GM12878 (cell line): ENCODE measurements around the gene CYSRT1. TPM values are rescaled to one million over a fixed set of nuclear protein-coding genes. Genes with fewer than 3 reads are reported as not detected.

Source experiments
- CBX5 ChIP-seq: sonication (generic); IDR thresholded peaks from 2 replicates; pipeline ENCODE4 v1.6.1; 2016; ENCODE audit warnings: low read depth, moderate library complexity, mild to moderate bottlenecking, inconsistent platforms
- CHD2 ChIP-seq: IDR thresholded peaks from 2 replicates; pipeline ENCODE4 v1.6.1; 2011; ENCODE audit warnings: low read depth, low read length, improper control_type of control experiment, borderline replicate concordance
- DPF2 ChIP-seq: fragments of 450-650 bp; IDR thresholded peaks from 2 replicates; pipeline ENCODE4 v1.6.1; 2017; ENCODE audit warnings: mild to moderate bottlenecking
- MEF2B ChIP-seq: fragments of 450-650 bp; IDR thresholded peaks from 2 replicates; pipeline ENCODE4 v1.6.1; 2018; ENCODE audit warnings: mild to moderate bottlenecking, moderate library complexity; ENCODE audit not compliant: partially characterized antibody, poor library complexity, severe bottlenecking
- NBN ChIP-seq: fragments of 450-650 bp; IDR thresholded peaks from 2 replicates; pipeline ENCODE4 v1.6.1; 2016
- NR2F1 ChIP-seq: fragments of 450-650 bp; conservative IDR thresholded peaks from 2 replicates; pipeline ENCODE4 v1.6.1; 2017; ENCODE audit warnings: mild to moderate bottlenecking
- PML ChIP-seq: IDR thresholded peaks from 2 replicates; pipeline ENCODE4 v1.6.1; 2012; ENCODE audit warnings: low read length, inconsistent platforms
- RUNX3 ChIP-seq: IDR thresholded peaks from 2 replicates; pipeline ENCODE4 v1.6.1; 2012; ENCODE audit warnings: low read length, inconsistent platforms
- SP1 ChIP-seq: IDR thresholded peaks from one replicate; pipeline ENCODE4 v1.6.1; 2011; ENCODE audit warnings: low read depth, low read length
- SPI1 ChIP-seq: IDR thresholded peaks from 2 replicates; pipeline ENCODE4 v1.6.1; 2011; ENCODE audit warnings: low read depth, mild to moderate bottlenecking, low read length, moderate library complexity, borderline replicate concordance; ENCODE audit not compliant: insufficient read depth
- STAT3 ChIP-seq: IDR thresholded peaks from 2 replicates; pipeline ENCODE4 v1.6.1; 2011; ENCODE audit warnings: low read depth, low read length, improper control_type of control experiment
- polyA plus RNA-seq, 11 experiments: library from polyadenylated mRNA; depleted of rRNA in 4 of 11; unstranded in 6 of 11; stranded (reverse) in 5 of 11; fragments of >200 nt; fragmentation: Nextera tagmentation in 4 of 11; fragmentation: Illumina TruSeq in 1 of 11; extraction: Ambion mirVana in 4 of 11; extraction: Trizol in 1 of 11; gene quantifications; 1 replicate in 1 of 11; 2 replicates in 10 of 11; pipeline versions ENCODE4 v1.2.1 to v1.2.3, GENCODE V29; 2011 to 2016; ENCODE audit warnings: inconsistent platforms in 2 of 11, missing spikeins in 2 of 11, low read depth in 1 of 11
- total RNA-seq, 4 experiments: library from RNA; depleted of rRNA in 3 of 4; stranded (reverse); fragments of >200 nt in 3 of 4; fragmentation: Illumina TruSeq in 1 of 4; extraction: Trizol in 1 of 4; gene quantifications; 2 replicates each; pipeline versions ENCODE4 v1.2.1 to v1.2.3, GENCODE V29; 2013 to 2021
- TF ChIP-seq, protein P1 (sequence below): IDR thresholded peaks from 2 replicates; pipeline ENCODE4 v1.6.1; 2012; ENCODE audit warnings: low read depth, low read length, improper control_type of control experiment

The CYSRT1 gene
- total and polyA plus RNA-seq, 10 of the 15 experiments (the other 5 are each of a cell fraction or from before 2014, with no cell fraction given) = 0.24 to 3.6 (median 0.97) TPM; not detected in 1

DNA sequence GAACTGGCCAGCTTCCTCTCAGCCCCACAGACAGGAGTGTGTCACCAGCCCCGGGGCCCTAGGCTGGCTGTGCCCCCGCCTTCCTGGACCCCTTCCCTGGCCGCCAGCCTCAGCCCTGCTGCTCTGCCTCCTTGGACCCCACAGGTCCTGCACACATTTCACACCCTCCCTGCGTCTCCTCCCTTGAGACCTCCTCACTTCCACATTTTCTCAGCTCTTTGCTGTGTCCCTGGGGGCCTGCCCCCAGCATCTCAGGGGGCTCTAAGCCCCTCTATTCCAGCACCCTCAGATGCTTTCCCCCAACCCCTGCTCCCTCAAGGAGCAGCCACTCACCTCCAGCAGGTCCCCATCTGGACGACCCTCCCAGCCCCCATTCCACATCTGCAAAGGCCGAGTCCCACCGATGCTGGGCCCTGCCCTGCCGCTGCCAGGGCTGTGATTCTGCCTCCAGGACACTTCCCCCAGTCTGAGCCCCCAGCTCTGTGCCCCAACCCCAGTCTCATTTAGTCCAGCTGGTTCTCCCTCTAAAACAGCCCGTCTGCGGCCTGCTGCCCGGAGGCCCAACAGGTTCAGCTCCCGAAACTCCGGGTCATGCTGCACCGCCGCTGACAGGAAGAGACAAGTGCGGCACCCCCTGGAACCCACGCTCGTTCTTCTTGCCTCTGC is 9.9 kb downstream of the CYSRT1 start (continued):
- TF ChIP-seq NBN (no peak), PML (no peak), CBX5 (no peak), SPI1 (peak; percentile 60; the same call in 1 of the 2 replicates), NR2F1 (peak; percentile 39; the same call in 1 of the 2 replicates), MEF2B (peak; percentile 89), STAT3 (no peak), SP1 (no peak), RUNX3 (no peak), CHD2 (no peak), DPF2 (0 out of 2 replicates have a peak, but pooled peaks have one; percentile 32)
- TF ChIP-seq, protein P1, sequence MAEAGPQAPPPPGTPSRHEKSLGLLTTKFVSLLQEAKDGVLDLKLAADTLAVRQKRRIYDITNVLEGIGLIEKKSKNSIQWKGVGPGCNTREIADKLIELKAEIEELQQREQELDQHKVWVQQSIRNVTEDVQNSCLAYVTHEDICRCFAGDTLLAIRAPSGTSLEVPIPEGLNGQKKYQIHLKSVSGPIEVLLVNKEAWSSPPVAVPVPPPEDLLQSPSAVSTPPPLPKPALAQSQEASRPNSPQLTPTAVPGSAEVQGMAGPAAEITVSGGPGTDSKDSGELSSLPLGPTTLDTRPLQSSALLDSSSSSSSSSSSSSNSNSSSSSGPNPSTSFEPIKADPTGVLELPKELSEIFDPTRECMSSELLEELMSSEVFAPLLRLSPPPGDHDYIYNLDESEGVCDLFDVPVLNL = no peak
